CD4-positive, alpha-beta T cell treated with Interleukin-21 for 1 hour (primary cell): ENCODE data around the gene ZBED6.
A peak's percentile ranks its signal among the peaks of the same experiment; 100 is the strongest.
"Not testable (repeated sequence)": the region's sequence is repeated elsewhere in the genome, so short reads cannot be mapped to it uniquely, and the experiment has no call there.

ENCODE experiments used
- DNase-seq: peaks from one replicate; pipeline ENCODE4 v3.0.0-alpha.2; 2020

The ZBED6 gene, protein sequence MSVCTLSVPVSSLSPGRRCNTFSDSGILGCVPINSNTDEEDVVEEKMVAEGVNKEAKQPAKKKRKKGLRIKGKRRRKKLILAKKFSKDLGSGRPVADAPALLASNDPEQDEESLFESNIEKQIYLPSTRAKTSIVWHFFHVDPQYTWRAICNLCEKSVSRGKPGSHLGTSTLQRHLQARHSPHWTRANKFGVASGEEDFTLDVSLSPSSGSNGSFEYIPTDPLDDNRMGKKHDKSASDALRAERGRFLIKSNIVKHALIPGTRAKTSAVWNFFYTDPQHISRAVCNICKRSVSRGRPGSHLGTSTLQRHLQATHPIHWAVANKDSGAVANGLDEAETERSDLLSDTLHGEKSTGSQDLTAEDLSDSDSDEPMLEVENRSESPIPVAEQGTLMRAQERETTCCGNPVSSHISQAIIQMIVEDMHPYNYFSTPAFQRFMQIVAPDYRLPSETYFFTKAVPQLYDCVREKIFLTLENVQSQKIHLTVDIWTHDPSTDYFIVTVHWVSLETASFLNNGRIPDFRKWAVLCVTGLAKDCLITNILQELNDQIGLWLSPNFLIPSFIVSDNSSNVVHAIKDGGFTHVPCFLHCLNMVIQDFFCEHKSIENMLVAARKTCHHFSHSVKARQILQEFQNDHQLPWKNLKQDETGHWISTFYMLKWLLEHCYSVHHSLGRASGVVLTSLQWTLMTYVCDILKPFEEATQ (N-terminal part only)

DNA sequence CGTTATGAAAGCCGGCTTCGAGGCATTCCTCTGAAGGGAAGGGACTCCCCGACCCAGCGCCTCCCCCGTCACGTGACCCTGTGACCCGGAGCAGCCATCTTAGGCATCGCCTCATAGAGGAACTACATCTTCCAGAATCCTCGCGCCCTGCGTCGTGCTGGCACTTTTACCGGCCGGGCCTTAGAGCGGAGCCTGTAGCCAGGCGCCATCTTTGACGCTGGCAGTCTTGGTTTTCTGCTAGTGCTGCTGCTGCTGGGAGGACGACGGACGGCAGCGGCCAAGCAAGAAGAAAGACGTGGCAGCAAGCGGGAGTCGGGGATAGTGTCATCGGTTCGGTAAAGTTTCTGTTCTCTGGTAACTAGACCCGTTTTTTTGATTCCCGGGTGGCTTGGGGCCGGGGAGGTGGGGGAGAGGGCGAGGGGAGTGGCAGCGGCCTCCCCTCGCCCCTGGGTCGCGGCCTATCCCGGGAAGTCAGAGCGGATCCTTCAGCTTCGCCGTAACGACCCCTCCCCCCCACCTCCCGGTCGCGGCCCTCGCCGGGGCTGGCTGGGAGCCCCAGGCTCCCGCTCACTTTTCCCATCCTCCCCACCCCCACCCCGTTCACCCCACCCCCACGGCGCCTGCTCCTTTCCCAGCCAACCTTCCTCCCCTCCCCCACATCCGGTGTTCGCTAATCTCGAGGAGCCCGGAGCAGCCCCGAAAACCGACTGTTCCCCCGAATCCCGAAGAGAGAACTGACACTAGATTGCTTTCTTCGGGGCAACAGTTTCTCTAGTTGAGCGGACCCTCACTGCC, at the start of gene ZBED6, which contains the start of gene ZC3H11A:
ZBED6 (plus strand) TSS at position 183 of the 795 bp plus-strand sequence. CDS start 1,900 bp downstream, outside the sequence.
ZC3H11A (plus strand) TSS at position 183 of the 795 bp plus-strand sequence. CDS start 21,448 bp downstream, outside the sequence.
- DNase-seq = peak; percentile 99

DNA sequence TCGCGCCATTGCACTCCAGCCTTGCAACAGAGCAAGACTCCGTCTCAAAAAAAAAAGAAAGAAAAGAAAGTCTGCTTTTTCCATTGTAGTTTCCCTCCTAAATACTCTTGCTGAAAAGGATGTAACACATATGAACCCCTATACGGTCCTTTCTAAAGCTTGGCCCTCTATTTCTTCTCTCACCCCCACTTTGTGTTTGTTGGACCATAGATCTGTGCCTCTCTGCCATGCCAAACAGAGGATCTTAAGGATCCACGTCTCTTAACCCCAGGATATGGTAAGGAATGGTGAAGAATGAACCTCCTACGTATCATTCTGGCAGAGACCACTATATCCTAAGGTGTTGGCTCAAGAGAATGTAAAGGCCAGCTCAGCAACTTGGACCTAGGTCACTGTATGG, 49.1 kb upstream of the ZBED6 start:
- no peak for DNase-seq

DNA sequence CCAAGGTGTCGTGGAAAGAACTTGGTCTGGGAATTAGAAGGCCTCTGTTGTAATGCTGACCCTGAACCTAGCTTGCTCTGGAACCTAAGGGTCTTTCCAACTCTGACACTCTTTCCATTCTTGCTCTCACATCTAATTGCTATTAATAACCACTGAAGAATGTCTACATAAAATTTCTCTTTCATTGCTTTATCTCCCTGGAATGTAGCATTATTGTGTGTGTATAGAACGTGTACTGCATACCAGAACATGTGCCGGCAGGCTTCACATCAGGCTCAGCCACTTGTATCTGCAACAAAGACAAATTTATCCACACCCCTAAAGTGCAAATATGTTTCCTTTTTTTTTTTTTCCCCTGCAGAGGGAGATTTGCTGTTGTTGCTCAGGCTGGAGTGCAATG, 44.4 kb upstream of the ZBED6 start:
- no peak for DNase-seq

DNA sequence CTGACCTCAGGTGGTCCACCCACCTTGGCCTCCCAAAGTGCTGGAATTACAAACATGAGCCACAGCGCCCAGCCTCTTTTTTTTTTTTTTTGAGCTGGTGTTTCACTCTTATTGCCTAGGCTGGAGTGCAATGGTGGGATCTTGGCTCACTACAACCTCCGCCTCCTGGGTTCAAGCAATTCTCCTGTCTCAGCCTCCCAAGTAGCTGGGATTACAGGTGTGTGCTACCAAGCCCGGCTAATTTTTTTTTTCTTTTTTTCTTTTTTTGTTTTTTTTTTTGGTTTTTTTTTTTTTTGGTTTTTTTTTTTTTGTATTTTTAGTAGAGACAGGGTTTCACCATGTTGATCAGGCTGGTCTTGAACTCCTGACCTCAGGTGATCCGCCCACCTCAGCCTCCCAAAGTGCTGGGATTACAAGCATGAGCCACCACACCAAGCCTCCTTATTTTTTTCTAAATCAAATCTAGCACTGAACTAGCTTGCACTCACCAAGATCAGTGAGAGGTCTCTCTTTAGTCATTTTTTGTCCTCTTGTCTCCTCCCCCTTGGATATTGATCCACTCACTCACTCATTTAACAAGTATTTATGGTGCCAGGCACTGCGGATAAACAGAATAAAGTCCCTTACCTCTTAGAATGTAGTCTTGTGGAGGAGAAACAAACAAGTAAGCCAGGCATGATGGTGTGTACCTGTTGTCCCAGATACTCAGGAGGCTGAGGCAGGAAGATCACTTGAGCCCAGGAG, 43.6 kb upstream of the ZBED6 start:
- DNase-seq = not testable (repeated sequence)

DNA sequence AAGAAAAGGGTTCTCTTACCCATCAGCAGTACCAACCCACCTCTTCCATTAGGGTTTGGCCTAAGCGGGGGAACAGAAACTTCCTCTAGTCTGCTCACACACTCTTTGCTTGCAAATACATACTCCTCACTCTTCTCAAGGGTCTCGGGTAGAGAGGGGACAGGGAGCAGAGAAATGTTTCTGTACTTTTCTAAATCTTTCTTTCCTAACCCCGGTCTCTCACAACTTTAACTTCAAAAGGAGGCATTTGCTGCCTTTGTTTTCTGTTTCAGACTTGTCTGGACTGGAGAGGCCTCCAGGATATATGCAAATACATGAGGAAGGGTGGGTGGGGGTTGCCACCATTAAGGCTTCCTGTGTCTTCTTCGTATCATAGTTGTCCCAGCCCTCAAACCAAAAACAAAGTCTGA, 41.0 kb upstream of the ZBED6 start:
- DNase-seq = no peak

DNA sequence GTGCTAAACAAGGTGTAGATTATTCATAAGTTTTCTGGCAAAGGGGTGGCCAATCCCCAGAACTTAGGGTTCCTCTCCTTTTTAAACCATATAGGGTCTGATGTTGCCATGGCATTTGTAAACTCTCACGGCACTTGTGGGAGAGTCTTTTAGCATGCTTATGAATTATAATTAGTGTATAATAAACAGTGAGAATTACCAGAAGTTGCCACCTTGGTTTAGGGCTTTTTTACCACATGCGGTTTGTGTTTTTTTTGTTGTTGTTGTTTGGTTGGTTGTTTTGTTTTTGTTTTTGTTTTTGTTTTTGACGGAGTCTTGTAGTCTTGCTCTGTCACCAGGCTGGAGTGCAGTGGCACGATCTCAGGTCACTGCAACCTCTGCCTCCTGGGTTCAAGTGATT, 39.4 kb upstream of the ZBED6 start:
- peak; percentile 37 for DNase-seq

DNA sequence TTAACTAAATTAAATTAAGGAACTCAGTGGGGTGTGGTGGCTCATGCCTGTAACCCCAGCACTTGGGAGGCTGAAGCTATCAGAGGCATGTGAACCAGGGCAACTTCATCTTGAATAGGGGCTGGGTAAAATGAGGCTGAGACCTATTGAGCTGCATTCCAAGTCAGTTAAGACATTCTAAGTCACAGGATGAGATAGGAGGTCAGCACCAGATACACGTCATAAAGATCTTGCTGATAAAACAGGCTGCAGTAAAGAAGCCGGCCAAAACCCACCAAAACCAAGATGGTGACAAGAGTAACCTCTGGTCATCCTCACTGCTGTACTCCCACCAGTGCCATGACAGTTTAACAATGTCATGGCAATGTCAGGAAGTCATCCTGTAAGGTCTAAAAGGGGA, 36.7 kb upstream of the ZBED6 start:
- not testable (repeated sequence) for DNase-seq

DNA sequence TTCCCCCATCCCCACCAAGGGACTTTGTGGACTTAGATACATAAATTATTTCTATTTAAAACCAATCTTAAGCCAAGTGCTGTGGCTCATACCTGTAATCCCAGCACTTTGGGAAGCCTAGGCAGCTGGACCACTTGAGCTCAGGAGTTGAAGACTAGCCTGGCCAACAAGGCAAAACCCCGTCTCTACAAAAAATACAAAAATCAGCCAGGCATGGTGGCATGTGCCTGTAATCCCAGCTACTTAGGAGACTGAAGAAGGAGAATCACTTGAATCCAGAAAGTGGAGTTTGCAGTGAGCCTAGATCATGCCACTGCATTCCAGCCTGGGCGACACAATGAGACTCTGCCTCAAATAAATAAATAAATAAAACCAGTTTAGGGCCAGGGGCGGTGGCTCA, 34.9 kb upstream of the ZBED6 start:
- DNase-seq = no peak

DNA sequence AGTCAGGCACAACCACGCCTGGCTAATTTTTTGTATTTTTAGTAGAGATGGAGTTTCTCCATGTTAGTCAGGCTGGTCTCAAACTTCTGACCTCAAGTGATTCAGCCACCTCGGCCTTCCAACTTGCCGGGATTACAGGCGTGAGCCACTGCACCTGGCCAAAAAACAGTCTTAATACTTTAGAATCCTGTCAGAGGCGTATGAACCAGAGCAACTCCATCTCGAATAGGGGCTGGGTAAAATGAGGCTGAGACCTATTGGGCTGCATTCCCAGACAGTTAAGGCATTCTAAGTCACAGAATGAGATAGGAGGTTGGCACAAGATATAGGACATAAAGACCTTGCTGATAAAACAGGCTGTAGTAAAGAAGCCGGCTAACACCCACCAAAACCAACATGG, 33.5 kb upstream of the ZBED6 start:
- not testable (repeated sequence) for DNase-seq

DNA sequence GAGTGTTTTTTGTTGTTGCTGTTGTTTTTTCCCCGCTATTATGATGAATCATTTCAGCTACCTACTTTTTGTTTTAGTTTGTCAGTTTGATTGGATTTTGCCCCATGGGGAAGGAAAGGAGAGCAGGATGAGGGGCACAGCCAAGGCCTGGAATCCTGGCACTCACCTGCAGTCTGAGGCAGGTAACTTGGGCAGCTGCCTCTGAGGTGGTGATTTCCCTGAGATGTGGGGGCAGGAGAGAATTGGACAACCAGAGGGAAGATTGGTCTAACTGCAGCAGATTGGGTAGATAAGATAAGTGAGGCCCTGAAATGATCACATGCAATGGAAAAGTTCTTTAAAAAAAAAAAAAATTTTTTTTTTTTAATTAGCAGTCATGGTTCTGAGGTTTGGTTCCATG, 31.9 kb upstream of the ZBED6 start:
- no peak for DNase-seq

DNA sequence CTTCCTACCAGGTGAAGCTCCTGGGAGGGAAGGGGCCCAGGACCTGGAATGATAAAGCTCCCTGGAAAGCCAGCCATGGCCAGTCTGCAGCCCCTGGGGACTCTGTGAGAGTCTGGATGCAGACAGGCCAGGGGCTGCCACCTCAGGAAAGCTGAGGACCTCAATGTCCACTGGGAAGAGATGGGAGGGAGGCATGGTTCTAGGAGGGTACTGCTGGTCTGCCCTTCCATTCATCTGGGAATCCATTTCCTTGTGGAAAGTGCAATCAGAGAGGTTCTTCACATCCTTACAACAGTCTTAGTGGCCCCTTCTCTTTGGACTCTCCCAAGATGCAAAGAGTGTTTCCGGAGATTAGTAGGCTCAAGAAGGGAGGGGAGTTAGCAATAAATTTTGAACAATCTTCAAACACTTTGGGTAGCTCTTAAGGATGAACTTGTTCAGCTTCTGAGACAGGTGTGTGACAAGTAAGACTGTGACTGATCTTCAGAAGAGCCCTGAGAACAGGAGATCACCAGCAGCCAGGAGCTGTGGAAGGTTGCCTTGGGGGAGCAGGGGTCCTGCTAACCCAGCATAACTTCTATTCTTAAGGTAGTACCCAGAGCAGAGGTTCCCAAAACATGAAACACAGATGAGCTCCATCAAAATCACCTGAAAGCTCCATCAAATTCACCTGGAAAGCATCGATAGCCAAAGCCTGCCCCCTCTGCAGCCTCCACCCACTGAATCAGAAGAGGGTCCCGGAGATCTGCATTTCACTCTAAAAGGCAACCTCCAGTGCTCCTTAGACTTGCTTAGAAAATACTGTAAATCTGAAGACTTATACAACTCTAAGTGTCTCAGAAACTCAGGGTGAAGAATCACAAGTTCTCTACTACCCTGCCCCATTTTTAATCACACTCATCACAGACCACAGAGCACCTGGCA, 31.1 kb upstream of the ZBED6 start:
- no peak for DNase-seq

DNA sequence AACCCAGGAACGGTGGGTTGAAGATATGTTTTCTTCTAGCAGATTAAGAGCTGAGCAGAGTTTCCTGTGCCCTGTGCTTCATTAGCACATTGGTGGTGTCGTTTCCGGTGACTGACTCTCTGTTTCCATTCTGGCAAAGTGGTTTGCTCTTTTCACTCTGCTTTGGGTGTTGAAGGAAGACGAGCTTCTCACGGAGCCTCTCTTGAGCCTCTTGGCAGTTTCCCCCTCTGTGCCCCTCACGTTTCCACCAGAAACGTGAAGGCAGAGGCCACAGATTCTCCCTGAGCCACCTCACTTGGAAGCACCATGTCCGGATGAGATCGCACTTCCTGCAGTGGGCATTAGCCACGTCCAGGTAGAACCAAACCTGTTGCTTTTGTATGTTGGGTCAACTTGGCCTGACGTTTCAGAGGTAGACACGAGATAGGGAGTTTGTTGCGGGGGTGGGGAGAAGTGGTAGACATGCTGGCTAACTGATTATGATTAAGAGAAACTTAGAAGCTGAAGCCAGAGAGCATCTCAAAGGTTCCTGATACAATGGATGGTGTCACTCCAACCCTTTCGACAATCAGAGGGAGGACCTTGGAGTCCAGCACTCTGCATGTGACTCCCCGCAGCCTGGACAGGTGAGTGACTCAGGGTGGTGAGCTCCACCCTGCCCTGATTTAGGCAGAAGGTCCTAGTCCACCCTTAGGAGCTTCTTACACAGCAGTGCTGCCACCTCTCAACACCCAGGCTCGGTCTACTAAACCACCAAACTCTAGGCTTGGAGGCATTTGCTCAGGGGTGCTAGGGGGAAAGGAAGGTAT, 30.2 kb upstream of the ZBED6 start, which contains the start of gene LAX1:
LAX1 (plus strand) TSS at position 155 of the 809 bp plus-strand sequence; CDS start at position 538, 383 bp downstream.
- DNase-seq = peak; percentile 86

DNA sequence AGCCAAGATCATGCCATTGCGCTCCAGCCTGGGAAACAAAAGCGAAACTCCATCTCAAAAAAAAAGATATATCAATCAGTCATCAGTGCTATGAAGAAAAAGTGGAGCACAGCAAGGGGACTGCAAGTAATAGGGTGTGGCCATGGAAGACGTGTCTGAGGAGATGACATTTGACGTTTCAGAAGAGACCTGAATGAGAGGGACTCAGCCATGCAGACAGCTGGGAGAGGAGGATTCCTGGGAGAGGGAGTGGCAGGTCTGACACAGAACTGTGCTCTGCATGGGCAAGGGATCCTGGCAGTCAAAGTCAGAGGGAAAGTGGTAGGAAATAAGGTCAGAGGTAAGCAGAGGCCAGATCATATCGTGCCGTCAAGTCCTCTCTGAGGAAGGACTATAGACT, 27.2 kb upstream of the ZBED6 start:
- DNase-seq = no peak

DNA sequence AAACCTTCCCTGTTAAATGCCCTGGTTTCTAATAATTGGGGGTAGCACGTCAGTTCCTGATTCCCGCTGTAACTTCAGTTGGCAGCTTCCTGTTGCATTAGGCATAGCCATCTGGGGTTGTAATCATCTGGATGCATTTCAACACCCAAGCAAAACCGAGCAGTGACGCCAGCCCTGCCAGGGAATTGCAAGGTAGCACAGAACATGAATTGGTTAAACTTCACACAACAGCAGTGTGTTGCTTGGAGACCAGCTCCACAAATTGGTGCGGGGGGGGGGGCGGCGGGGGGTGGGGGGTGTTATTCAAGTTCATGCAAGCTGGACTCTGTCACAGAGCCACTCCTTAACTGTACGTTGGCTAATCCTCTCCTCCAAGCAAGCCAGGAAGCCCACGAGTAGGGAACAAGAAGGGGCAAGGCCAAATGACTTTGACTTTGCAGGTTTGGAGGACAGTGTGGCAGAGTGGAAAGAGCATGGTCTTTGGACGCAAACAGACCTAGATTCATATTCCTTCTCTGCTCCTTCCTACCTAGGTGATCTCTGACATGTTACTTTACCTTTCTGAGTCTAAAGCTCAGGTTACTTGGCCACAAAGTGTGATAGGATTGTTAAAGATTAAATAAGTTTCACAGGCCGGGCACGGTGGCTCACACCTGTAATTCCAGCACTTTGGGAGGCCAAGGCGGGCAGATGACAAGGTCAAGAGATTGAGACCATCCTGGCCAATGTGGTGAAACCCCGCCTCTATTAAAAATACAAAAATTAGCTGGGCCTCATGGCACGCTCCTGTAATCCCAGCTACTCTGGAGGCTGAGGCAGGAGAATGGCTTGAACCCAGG, 25.7 kb upstream of the ZBED6 start:
- DNase-seq = peak; percentile 15

DNA sequence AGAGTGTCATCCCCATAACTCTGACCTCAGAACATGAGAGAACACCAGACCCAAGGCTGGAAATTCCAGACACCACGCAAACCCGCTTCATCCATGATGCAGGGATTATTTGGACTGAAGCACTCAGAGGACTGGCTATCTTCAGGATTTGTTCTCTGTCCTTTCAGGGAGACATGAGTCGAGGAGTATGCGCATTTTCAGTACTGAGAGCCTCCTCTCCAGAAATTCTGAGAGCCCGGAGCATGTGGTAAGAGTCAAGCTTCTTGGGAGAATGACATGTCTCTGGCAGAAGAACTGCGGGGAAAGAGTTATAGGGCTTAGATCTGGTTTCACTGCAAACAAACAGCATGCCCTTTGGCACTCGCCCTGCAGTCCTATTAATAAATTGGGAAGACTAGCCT, 23.5 kb upstream of the ZBED6 start:
- no peak for DNase-seq

DNA sequence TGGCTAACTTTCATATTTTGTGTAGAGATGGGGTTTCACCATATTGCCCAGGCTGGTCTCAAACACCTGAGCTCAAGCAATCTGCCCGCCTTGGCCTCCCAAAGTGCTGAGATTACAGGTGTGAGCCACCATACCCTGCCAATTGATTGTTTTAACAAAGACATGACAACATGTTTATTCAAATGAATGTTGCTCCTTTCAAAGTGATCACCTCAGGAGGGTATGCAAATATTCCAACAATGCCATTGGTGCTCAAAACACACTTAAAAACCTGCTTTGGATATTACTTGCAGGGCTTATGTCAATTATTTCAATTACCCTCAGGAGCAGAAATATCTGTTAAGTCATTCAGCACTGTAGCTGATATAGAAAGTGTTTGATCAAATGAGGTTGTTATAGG, 22.6 kb upstream of the ZBED6 start:
- DNase-seq = no peak

DNA sequence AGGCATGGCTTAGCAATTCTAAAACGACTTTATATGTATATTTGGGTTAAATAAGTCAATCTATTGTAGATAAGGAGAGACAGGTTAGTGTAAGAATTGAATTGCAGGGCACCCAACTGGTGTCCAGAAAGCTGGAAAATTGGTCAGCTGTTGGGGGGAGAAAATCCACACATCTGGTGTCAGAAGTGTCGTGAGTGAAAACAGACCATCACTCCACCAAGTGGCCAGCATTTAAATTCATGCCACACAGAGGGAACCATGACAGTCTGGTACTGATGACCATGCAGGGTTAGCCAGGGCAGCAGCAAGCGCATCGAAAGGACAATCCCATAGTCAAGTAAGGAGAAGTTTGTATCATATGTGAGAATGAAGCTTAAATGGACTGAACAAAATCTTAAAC, 18.8 kb upstream of the ZBED6 start:
- no peak for DNase-seq

DNA sequence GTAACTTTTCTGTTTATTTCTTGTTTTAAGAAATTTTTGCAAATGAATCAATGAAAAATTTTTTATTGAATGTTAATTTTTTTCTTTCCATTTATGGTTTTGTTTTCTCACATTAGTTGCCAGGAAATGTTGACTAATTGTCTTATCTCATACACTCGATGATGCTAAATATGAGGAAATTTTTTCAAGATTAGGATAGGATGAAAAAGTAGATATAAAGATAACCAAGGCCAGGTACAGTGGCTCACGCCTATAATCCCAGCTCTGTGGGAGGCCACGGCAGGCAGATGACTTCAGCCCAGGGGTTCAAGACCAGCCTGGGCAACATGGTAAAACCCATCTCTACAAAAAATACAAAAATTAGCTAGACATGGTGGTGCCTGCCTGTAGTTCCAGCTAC, 17.8 kb upstream of the ZBED6 start:
- no peak for DNase-seq

DNA sequence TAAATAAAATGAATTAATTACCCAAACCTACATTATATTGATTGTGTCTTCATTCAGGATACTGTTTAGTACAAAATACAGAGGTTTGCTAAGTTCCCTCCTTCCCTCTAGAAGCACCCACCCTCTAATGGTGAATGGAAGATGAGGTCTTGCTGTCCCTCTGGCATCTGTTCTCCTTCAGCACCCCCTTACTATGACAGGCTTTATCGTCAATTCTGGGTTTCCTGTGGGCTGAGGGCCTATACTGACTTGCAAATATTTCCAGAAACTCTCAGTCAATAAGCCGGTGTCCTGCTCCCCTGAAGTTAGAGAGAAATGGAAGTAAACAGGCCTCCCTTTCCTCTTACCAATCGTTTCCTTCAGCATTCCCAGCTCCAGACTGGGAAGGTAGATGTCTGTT, 17.3 kb upstream of the ZBED6 start:
- DNase-seq = no peak
